Stimulated activated CD8-positive, alpha-beta memory T cell treated with anti-CD3 and anti-CD28 coated beads, Interleukin-2, amount 100 ng/mL, for 48 hours (primary cell): Measurements from ENCODE around the gene DNAH2.

Experiments
- DNase-seq, 2 donors: peaks; one replicate each; pipeline ENCODE4 v3.0.0-alpha.2; 2020; ENCODE audit warnings: low read depth in 2 of 2

DNAH2 gene, protein sequence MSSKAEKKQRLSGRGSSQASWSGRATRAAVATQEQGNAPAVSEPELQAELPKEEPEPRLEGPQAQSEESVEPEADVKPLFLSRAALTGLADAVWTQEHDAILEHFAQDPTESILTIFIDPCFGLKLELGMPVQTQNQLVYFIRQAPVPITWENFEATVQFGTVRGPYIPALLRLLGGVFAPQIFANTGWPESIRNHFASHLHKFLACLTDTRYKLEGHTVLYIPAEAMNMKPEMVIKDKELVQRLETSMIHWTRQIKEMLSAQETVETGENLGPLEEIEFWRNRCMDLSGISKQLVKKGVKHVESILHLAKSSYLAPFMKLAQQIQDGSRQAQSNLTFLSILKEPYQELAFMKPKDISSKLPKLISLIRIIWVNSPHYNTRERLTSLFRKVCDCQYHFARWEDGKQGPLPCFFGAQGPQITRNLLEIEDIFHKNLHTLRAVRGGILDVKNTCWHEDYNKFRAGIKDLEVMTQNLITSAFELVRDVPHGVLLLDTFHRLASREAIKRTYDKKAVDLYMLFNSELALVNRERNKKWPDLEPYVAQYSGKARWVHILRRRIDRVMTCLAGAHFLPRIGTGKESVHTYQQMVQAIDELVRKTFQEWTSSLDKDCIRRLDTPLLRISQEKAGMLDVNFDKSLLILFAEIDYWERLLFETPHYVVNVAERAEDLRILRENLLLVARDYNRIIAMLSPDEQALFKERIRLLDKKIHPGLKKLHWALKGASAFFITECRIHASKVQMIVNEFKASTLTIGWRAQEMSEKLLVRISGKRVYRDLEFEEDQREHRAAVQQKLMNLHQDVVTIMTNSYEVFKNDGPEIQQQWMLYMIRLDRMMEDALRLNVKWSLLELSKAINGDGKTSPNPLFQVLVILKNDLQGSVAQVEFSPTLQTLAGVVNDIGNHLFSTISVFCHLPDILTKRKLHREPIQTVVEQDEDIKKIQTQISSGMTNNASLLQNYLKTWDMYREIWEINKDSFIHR (N-terminal part only)

DNA sequence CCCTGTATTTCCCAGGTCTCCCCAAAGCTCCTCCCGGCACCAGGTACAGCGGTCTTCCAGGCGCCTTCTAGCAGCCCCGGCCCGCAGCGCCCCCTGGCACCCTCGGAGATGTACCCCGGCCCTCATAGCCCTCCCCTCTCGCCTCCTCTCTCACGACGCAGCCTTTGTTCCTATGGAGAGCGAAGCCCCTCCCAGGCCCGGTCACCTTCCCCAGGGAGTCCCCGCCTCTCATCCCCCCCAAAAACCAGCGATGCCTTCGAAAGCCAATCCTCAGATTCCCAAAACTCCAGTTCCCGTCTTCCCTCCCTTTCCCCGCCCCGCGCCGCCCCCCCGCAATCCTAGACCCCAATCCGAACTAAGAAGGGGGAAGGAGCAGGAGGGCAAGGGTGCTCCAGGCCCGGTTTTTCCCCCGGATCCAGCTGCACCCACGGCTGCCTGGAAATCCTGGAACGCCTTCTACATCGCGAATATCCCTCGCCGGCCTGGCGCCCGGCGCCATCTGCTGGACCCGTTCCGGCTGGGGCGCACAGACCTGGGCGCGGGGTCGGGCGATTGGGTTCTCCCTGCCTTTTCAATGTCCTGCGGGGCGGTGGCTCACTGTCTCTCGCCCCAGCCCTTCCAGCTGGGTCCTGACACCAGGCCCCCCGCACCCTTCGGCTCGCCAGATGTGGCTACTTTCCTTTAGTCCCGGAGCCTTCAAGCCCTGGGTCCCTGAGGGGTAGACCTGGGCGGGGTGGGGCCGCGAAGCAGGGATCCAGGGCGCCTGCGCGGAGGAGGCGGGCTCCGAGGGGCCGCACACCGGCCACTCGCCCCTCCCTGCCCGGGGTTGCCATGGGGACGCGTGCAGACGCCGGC lies at the start of gene DNAH2:
Gene DNAH2, plus strand, starts transcription at position 844 of the 855 bp plus-strand sequence. CDS start 1,991 bp downstream, outside the sequence.
- DNase-seq = peak; percentile 56 to 62

DNA sequence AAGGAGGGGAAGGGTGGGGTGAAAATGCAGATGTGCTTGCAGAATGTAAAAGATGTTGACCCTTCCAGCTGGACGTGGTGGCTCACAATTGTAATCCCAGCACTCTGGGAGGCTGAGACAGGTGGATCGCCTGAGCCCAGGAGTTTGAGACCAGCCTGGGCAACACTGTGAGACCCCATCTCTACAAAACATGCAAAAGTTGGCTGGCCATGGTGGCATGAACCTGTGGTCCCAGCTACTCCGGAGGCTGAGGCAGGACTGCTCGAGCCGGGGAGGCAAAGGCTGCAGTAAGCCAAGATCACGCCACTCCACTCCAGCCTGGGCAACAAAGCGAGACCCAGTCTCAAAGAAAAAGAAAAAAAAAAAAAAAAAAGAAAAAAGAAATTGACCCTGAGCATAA lies 49.1 kb upstream of the DNAH2 start:
- DNase-seq = no peak

DNA sequence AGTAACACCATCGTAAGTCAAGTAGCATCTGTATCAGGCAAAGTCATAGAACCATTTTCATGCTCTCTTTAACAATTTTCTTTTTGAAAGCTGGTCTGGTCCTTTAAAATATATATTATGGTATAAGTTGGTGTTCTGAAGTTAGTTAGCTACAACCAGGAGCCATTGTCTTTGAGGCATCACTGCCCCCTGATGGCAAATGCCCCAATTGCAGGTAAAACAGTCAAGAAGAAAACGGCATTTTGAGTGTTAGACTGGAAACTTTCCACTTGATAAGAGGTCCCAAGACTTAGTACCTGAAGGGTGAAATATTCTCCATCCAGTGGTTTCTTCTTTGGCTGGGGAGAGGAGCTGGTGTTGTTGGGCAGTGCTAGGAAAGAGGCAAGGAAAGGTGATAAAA lies 44.3 kb upstream of the DNAH2 start:
- peak in 1 of 2 donors; percentile 48 for DNase-seq

DNA sequence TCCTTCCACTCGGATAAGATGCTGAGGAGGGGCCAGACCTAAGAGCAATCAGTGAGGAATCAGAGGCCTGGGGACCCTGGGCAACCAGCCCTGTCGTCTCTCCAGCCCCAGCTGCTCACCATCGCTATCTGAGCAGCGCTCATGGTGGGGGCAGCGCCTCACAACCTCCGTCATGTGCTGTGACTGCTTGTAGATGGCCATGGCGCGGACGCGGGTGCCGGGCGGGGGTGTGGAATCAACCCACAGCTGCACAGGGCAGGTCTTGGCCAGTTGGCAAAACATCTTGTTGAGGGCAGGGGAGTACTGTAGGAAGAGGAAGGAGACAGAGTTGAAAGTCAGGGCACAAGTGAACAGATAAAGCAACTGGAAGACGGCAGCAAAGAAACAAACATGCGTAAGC lies 42.6 kb upstream of the DNAH2 start:
- no peak for DNase-seq

DNA sequence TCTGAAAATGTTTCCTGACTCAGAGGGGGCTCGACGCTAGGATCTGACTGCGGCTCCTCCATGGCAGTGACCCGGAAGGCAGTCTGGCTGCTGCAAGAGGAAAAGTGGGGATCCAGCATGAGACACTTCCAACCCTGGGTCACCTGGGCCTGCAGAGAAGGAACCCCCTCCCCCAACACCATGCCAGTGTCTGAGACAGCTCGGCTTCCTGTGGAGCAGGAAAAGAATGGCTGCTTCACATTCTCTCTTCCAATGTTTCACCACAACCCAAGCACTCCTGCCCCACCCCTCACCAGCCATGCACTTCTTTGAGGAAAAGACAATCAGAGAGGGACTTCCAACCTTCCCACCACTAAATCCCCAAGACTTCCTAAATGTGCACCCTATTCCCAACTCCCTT lies 41.0 kb upstream of the DNAH2 start:
- no peak for DNase-seq

DNA sequence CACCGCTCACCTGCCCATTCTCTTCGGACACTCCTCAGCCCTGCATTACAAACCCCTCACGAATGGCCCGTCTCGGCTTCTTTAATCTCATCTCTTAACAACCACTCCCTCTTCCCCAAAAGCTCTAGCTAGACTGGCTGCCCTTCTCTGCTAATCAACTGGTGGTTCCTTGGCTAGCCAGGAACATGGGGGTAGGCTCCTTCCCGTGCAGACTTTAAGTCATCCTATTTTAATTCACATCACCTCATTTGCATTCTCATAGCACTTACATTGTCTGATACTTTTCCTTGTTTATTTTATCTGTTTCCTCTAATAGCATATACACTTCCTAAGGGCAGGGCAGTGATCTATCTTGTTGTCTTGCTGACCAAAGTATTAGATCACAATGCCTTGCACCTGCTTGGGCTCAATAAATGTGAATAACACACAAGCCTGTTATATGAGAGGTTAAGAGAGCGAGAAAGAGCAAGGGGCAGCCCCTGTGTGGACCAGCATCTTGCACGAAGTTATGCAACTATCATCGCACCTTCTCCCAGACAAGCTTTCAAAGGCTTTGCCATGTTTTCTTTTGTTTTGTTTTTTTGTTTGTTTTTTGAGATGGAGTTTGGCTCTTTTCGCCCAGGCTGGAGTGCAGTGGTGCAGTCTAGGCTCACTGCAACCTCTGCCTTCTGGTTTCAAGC lies 40.0 kb upstream of the DNAH2 start:
- no peak for DNase-seq

DNA sequence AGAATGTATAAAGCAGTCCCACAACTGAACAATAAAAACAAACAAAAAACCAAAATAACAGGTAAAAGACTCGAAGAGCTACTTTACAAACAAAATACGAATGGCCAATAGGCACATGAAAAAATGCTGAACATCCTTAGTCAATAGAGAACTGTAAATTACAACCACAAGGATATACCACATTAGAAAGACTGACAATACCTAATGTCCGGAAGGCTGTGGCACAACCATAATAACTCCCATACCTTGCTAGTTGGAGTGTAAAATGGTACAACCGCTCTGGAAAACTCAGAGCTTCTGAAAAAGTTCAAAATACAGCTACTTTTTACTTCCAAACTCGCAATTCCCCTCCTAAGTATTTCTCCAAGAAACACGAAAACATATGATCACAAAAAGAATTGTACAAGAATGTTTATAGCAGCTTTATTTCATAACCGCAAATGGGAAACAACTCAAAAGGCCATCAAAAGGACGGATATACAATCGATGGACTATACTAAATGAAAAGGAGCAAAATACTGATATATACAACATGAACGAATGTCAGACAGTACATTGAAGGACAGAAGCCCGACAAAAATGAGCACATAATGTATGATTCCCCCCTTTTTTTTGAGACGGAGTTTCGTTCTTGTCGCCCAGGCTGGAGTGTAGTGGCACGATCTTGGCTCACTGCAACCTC lies 32.6 kb upstream of the DNAH2 start:
- no peak for DNase-seq

DNA sequence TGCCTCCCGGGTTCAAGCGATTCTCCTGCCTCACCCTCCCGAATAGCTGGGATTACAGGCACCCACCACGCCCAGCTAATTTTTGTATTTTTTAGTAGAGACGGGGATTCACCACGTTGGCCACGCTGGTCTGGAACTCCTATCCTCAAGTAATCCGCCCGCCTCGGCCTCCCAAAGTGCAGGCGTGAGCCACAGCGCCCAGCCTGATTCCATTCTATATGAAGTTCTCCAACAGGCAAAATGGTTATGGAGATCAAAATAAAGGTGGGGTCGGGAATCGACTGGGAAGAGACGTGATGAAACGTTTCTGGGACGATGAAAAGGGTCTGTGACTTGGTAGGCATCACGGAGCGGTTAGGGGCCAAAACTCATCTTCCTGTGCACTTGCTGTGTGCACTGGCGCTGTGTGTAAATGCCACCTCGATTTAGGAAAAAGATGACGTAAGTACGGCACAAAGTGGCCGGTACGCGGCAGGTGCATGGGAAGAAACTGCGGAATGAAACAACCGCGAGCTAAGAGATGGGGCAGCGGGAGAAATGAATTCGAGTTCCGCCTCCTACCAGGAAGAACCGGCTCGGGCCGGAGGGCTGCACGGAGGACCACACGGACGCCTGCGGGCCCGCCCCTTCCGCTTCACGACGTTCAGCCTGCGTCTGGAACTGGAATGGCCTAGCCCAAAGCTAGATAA lies 31.9 kb upstream of the DNAH2 start:
- DNase-seq = peak; percentile 82 to 86

DNA sequence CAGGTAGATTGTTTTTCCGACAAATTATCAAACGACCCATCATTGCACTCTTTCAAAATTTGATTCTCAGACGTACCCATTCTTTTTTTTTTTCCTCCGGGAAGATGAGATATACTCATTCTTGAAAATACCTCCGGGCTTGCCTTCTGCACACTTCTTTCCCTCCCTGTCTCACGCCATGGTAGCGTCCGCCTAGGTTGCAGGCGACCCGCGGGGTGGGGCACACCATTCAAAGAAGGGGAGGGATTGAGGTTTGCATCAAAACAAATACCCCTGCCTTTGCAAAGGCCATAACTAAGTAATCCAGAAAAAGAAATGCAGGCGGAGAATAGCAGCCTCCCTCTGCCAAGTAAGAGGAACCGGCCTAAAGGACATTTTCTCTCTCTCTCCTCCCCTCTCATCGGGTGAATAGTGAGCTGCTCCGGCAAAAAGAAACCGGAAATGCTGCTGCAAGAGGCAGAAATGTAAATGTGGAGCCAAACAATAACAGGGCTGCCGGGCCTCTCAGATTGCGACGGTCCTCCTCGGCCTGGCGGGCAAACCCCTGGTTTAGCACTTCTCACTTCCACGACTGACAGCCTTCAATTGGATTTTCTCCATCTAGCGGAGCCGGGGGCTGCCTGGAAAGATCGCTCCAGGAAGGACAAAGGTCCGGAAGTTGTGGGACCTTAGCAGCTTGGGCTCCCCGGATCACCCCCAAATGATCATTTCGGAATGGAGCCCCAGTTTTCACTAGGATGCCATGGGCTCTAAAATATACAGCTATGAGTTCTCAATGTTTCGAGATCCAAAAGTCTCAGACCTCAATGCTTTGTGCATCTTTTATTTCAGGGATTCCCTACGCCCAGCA lies 31.1 kb upstream of the DNAH2 start:
- DNase-seq = peak; percentile 59 to 60

DNA sequence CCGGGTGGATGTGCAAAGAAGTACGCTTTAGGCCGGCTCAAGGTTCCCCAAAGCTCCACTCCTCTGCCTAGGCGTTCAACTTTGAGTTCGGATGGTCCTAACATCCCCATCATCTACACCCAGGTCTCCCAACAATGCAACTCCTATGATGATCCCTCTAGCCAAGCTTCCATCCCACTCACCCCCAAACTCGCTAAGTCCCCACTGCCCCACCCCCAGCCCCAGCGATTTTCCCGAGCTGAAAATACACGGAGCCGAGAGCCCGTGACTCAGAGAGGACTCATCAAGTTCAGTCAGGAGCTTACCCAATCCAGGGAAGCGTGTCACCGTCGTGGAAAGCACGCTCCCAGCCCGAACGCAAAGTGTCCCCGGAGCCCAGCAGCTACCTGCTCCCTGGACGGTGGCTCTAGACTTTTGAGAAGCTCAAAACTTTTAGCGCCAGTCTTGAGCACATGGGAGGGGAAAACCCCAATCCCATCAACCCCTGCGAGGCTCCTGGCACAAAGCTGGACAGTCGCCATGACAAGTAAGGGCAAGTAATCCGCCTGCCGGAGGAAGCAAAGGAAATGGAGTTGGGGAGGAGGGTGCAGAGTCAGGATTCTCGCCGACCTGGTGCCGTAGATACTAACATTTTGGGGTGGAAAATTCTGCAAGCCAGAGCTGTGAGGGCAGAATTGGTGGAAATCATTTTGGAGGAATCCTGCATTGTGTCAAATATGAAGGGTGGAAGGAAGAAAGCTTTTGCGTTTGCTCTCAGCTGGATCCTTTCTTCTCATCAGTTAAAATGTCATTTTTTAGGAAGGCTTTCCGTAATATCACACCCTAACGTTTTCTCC lies 30.3 kb upstream of the DNAH2 start, which contains the start of gene TP53:
Gene TP53, minus strand, starts transcription at position 419 of the 836 bp plus-strand sequence. CDS start 10,896 bp downstream, outside the sequence.
- DNase-seq = peak; percentile 66 to 71

DNA sequence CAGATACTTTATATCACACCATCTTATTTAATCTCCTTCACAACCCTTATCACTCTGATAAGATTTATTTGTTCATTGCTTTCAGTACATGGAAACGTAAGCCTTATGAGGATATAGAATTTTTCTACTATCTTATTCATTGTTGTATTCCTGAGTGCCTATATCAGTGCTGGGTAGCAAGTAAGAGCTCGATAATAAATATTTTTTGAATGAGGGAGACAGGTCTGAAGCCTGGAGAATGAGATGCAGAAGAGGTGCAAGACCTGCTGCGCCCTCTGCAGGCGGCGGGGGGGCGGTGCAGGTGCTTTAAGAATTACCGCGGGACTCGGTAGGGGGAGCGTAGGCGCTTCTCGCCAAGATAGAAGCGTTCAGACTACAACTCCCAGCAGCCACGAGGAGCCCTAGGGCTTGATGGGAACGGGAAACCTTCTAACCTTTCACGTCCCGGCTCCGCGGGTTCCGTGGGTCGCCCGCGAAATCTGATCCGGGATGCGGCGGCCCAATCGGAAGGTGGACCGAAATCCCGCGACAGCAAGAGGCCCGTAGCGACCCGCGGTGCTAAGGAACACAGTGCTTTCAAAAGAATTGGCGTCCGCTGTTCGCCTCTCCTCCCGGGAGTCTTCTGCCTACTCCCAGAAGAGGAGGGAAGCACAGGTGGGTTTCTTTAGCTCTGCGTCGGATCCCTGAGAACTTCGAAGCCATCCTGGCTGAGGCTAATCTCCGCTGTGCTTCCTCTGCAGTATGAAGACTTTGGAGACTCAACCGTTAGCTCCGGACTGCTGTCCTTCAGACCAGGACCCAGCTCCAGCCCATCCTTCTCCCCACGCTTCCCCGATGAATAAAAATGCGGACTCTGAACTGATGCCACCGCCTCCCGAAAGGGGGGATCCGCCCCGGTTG lies 29.4 kb upstream of the DNAH2 start, which contains the start of gene WRAP53:
Gene WRAP53, plus strand, starts transcription at position 570 of the 900 bp plus-strand sequence. Its CDS starts 172 bp downstream, at position 742.
- peak; percentile 88 to 93 for DNase-seq

DNA sequence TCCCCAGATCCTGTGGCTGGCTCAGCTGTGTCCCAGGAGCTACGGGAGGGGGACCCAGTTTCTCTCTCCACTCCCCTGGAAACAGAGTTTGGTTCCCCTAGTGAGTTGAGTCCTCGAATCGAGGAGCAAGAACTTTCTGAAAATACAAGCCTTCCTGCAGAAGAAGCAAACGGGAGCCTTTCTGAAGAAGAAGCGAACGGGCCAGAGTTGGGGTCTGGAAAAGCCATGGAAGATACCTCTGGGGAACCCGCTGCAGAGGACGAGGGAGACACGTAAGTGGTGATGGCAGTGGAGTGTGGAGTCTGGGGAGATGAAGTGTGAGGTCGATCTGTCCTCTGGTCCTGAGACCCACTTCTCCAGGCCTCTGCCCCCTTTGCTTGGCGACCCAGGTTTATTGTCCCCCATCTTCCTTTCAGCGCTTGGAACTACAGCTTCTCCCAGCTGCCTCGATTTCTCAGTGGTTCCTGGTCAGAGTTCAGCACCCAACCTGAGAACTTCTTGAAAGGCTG lies 28.7 kb upstream of the DNAH2 start:
- DNase-seq = no peak

DNA sequence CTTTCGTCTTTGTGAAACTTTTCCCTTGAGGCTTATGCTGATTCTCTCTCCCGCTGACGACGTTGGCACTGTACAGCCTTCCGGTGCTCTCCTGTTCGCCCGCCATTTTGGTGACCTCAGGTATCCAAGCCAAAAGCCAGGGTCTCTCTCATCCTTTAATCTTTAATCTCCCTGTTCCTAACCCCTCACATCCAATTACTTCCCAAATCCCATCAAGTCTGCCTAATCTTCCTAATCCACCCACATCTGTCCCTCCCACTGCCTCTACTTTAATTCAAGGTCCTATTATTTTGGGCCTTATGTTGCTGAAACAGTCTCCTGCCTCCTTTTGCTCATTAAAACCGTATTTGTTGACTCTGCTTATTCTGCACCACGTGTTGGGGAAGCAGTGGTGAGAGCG lies 22.0 kb upstream of the DNAH2 start:
- DNase-seq = no peak

DNA sequence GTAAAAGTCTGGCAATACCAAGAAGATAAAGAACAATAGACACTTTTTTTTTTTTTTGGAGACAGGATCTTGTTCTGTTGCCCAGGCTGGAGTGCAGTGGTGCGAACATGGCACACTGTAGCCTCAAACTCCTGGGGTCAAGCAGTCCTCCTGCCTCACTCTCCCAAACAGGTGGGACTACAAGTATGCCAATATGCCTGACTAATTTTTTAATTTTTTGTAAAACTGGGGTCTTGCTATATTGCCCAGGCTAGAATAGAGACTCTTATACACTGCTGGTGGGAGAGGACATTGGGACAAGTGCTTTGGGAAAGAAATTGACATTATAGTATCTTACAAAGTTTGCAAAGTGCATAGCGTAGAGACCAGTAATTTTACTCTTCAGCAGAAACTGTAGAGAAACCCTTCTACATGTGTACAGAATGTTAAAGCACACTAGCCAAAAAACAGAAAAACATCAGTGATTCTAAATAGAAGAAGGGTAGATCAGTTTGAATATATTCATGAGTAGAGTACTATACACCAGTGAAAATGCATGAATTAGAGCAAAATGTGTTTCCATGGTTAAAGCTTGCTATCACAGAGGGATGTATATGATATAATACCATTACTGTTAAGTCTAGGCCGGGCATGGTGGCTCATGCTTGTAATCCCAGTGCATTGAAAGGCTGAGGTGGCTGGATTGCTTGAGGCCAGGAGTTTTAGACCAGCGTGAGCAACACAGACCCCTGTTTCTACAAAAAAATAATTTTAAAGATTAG lies 19.5 kb upstream of the DNAH2 start:
- DNase-seq = no peak

DNA sequence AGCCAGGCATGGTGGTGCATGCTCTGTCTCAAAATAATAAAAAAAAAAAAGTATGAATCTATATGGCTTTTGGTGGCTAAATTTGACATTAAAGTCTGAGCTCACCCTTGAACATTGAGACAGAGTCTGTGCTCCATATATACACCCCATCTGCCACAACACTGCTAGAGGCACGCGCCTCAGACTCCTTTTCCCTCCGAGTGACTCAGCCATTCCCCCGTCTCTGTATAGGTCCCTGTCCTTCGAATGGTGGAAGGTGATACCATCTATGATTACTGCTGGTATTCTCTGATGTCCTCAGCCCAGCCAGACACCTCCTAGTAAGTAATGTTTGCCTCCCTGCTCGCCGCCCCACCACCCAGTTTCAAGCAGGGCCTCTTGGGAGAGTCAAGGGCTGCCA lies 17.0 kb upstream of the DNAH2 start:
- DNase-seq = no peak

DNA sequence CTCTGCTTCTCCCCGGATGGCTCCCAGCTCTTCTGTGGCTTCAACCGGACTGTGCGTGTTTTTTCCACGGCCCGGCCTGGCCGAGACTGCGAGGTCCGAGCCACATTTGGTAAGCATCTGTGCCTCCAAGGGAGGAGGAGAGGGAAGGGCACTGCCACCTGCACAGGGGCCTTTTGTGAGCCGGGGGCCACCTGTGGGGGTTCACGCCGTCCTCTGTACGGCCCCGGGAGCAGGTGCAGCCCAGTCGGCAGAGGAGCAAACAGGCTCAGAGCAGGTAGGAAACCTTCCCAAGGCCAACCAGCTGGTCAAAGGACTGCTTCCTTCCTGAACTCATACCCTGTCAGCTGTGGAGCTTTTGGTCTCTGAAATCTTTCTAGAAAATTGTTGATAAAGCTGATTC lies 15.9 kb upstream of the DNAH2 start:
- DNase-seq = no peak
